ENCODE measurements around the gene A4GALT.

DNA sequence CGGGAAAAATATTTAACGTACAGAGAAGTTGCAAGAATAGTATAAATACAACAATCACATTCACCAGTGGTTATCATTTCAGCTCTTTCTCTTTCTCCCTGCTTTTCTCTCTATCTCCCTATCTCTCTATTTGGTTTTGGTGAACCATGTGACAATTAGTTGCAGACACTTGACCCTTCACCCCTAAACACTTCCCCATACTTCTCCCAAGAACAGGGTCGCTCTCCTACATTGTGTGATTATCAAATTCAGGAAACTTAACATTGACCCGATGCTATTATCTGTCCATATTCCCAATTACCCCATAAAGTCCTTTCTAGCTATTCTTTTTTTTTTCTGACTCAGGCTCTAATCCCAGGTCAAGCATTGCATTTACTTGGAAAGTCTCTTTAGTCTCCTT lies 66.7 kb downstream of the A4GALT start:
- TF ChIP-seq EZH2 (IDR thresholded peaks at IDR 0.05; ENCODE audit: insufficient read depth, poor library complexity, severe bottlenecking) (no peak), EZH2phosphoT487 (IDR thresholded peaks at IDR 0.05; ENCODE audit: insufficient read depth, low read depth) (no peak)
